HG02938 (cell line): ENCODE results near the gene MAPKAPK3.

ENCODE experiments used
- ATAC-seq: cut with Tn5 transposase; IDR thresholded peaks from one replicate; pipeline ENCODE4 v1.9.1; 2021; ENCODE audit warnings: mild to moderate bottlenecking, moderate library complexity; ENCODE audit not compliant: unreplicated experiment

MAPKAPK3 gene

GRCh38 chr3:50617096-50617791 is at the start of gene MAPKAPK3:
TSS of gene MAPKAPK3 (plus strand) at chr3:50617151. CDS start at chr3:50617566, 415 bp downstream.
- peak; percentile 16 for ATAC-seq

- ATAC-seq, result peak; percentile 79
Measured at GRCh38 chr3:50567386-50568167, 49.4 kb upstream of the MAPKAPK3 start, which contains the start of gene C3orf18. TSS of gene C3orf18 (minus strand) at chr3:50567747. CDS start at chr3:50565699, 2,048 bp downstream.

GRCh38 chr3:50568947-50569749 is 47.8 kb upstream of the MAPKAPK3 start, which contains the start of gene HEMK1:
TSS of gene HEMK1 (plus strand) at chr3:50569522. CDS start at chr3:50571105, 1,583 bp downstream.
- peak; percentile 56 for ATAC-seq

- no peak for ATAC-seq
Measured at GRCh38 chr3:50570508-50571279, 46.3 kb upstream of the MAPKAPK3 start.

- ATAC-seq, result no peak
Measured at GRCh38 chr3:50571486-50571885, 45.5 kb upstream of the MAPKAPK3 start.

DNA sequence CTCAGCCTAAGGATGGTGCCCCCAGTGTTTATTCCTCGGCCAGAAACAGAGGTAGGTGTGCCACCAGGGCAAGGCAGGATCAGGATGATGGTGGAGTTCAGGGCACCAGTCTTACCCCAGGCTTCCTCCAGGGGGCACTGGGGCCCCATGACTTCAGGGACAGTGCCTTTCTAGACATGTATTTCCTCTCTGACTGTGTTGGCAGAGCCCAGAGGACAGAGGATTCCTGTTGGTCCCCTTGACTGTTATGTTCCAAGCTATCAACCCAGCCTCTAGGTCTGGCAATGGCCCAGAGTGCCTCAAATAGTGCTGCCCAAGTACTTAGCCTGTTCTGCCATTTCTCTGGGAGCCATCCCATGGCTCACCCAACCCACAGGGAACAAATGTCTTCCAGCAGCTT is 44.8 kb upstream of the MAPKAPK3 start:
- ATAC-seq, result no peak

GRCh38 chr3:50572801-50573371 is 44.1 kb upstream of the MAPKAPK3 start:
- ATAC-seq, result no peak

DNA sequence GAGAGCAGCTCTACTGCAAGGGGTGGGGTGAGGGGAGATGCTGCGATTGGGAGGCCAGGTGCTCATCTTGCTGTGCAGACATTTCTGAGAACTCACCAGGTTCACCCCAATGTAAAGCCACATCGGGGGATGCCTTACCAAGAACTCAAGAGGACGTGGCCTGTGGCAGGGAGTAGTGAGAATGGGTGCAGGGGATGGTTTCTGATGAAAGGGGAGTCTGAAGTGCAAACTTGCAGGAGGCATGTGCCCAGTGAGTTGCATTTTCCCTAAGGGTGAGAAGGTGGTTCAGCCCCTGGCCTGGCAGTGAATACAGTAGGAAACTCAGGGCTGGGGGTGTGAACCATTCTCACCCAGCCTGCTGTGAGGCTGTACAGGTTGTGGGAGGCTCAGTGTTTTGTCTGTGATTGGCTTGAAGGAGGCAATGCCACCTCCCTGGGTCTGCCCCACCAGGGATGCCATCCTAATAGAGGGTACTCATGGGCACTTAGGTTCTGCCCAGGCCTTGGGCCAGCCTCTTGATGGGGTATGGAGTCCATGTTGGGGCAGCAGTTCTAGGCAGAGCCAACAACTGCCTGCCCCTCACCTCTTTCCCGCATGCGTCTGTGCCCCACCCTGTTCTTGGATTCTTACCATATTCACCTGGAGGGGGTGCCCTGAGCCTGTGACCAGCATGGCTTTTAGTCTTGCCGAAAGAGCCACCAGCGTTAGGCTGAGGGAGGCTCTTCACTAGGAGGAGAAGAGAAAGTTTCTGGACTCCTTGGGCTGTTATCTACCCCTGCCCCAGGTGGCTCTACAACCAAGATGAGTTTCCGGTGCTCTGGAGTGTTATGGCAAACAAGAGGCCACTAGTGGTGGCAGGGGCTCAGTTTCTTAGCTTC is 43.1 kb upstream of the MAPKAPK3 start:
- no peak for ATAC-seq

- ATAC-seq, result no peak
Measured at GRCh38 chr3:50574444-50574831, 42.5 kb upstream of the MAPKAPK3 start.

GRCh38 chr3:50575372-50575771 is 41.6 kb upstream of the MAPKAPK3 start:
- ATAC-seq, result no peak

- no peak for ATAC-seq
Measured at GRCh38 chr3:50577348-50577747, 39.6 kb upstream of the MAPKAPK3 start.

DNA sequence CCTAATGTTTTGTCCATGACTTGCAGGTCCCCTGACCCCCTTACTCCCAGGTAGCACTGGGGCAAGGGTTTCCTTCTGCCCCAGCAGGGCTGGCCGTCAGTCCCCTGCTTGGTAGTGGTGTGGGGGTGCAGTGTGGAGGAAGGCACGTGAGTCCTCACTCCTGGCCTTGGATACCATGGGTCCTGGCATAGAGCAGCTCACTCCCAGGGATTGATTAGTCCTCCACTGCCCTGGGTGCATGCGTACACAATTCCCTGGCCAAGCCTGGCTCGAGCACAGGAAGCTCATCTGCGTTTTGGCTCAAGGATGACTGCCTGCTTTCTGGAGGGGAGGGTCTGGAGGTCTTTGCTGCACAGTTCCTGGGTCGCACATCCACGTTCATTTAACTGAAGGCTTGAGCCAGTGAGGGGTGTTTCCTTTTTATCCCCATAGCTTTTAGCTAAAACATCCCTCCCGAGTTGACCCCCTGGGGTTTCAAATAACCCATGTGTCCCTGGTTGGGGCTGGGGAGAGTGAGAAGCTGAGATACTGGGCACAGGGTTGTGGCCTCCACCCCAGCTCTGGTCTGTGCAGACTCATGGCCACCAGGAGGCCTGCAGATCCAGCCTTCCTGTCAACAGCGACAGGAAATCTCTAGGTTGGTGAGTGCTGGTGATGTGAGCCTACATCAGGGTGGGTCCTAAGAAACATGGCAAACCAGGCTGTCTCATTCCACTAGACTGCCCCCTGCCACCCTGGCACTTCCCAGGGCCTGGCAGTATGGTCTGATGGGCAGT is 36.1 kb upstream of the MAPKAPK3 start:
- no peak for ATAC-seq

DNA sequence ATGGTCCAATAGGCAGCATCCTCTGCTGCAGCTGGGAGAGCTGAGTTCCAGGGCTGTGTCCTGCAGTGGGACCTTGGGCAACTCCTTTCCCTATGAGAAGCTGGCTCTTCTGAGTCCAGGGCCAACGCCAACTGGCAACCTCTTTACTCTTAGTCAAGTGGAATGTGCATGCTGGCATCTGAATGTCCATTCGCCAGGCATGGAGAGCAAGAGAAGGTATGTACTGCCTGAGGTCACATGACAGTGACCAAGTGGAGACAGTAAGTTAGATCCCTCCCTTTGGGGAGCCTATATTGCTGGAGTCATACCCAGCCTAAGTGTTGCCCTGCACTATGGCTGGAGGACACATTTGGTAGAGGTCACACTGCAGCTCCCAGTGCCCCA is 35.5 kb upstream of the MAPKAPK3 start:
- ATAC-seq, result no peak

DNA sequence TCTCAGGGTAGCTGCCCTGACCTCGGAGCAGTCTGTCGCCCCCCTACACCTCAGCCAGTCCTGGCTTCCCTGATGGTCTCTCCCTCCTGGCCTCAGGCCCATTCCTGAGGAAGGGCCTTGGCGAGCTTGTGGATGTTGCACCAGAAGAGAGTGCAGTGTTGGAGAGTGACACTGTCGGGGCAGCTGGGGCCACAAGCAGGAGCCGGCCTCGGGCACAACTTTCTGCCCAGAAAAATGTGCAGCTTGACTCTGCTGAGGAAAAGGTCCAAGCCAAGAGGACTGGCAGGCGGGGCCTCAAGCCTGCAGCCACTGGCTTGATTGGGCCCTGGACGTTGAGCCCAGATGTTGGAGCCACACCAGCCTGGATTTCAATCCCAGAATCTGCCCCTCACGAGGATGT is 34.9 kb upstream of the MAPKAPK3 start:
- no peak for ATAC-seq

- no peak for ATAC-seq
Measured at GRCh38 chr3:50583897-50584296, 33.1 kb upstream of the MAPKAPK3 start.

DNA sequence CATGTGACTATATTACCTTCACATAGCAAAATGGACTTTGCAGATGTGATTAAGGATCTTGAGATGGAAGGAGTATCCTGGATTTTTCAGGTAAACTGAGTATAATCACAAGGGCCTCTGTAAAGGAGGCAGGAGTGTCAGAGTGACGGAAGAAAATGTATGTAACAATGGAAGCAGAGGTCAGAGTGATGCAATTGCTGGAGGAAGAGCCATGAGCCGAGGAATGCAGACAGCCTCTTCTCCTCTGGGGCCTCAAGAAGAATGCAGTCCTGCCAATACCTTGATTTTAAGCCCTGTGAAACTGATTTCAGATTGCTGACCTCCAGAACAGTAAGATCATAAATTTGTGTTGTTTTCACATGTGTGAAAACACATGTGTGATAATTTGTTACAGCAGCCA is 32.6 kb upstream of the MAPKAPK3 start:
- ATAC-seq, result no peak

DNA sequence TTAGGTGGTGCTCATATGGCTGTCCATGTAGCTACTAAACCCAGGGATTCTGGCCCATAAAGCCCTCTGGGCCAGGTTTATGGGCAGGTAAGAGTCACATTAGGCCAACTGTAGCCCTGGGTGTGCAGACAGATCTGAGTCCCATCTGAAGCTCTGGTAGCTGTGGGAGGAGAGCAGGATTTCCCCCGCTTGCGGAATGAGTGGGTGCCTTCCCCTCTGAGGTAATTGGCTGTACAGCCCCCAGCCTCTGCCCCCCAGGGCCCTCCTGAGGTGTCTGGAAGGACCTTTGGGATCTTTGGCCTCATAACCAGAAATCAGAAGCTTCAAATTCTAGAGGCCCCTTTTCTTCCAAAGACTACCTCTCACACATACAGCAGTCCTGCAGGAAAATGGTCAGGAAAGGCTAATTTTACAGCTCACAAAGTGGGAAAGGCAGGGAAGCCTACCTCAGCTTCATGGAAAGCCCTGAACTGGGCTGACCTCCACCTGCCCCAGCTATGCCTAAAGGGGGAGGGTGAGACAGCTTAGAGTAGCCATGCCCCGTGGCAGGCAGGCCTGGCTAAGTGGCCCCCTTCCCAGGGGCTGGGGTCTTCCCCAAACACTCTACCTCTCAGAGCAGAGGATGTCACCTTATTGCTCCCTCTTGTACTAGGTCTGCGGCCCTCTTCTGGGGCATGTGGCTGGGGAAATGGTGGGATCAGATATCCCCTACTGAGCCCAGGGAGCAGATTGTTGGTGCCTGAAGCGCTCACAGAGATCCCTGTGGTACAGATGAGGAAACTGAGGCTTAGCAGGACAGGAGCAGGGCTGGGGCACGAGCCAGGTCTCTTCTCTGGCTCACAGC is 30.8 kb upstream of the MAPKAPK3 start:
- ATAC-seq, result no peak

DNA sequence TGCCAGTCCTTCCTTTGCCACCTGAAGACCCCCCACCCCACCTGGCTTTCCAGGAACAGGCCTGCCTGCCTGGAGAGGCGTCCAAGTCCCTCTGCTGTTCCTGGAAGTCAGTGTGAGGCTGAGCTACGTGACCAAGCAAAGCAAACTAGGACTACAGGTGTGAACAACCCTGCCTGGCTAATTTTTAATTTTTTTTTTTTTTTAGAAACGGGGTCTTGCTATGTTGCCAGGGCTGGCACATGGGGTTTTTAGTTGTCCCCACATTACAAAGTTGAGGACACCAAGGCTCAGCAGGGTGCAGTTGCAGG is 30.2 kb upstream of the MAPKAPK3 start:
- ATAC-seq, result no peak
